Measurements from ENCODE around the gene MLLT6. TPM values are rescaled to one million over a fixed set of nuclear protein-coding genes. Genes with fewer than 3 reads are reported as not detected.

MLLT6 gene
- total RNA-seq, 4 donors from 2014 or later = 46.1 to 85.0 (median 54.0) TPM

DNA sequence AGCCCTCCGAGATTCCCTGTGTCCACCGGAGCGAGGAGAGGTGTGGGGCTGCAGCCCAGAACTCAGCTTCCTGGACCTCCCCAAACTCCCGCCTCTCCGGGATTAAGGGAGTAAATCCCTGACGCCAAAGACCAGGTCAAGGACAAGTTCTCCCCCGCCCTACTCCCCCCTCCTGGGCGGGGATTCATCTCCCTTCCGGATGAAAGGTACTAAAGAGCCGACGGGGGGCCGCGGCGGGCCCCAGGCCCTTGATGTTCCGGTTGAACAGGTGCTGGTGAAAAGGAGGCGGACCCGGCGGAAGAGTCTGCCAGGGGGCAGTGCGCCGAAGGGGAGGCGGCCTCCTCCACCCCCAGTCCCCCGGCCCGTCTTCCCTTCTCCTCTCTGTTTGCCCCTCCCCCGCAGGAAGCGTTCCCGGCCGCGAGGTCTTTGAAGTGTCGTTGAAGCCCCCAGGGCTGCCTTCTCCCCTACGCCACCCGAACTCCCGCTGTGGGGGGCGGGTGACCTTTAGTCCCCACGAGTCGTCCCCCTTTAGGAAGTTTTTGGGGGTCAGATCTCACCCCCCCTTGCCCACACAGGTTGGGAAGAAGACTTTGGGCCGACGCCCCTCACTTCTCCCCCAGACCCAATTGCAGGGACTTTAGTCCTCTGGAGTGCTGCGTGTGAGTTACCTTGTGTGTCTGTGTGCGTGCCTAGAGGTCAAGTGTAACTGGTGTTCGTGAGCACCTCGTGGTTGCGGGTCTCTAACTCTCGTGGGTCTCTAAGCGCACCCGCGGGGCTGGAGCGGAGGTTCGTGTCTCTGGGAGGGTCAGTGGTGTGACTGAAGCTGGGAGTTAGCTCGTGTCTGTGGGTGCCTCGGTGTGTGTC is 1.1 kb upstream of the MLLT6 start:
- intact Hi-C loops (cut with DNase I; ENCODE audit: low total_unique reads) = no loop called here
- H3K4me3 ChIP-seq (ENCODE audit: low read depth, poor library complexity, severe bottlenecking) = peak overlapping the region; percentile 88
- TF ChIP-seq, protein P1, sequence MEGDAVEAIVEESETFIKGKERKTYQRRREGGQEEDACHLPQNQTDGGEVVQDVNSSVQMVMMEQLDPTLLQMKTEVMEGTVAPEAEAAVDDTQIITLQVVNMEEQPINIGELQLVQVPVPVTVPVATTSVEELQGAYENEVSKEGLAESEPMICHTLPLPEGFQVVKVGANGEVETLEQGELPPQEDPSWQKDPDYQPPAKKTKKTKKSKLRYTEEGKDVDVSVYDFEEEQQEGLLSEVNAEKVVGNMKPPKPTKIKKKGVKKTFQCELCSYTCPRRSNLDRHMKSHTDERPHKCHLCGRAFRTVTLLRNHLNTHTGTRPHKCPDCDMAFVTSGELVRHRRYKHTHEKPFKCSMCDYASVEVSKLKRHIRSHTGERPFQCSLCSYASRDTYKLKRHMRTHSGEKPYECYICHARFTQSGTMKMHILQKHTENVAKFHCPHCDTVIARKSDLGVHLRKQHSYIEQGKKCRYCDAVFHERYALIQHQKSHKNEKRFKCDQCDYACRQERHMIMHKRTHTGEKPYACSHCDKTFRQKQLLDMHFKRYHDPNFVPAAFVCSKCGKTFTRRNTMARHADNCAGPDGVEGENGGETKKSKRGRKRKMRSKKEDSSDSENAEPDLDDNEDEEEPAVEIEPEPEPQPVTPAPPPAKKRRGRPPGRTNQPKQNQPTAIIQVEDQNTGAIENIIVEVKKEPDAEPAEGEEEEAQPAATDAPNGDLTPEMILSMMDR (IDR thresholded peaks at IDR 0.05) = peak in 1 of 3 donors; percentile 54
- no peak for TF ChIP-seq POLR2A (IDR thresholded peaks at IDR 0.05)
- WGBS, 2 donors = 1% methylated on average over 39 to 50 of the region's 50 CpGs
- DNase-seq (ENCODE audit: low spot score in 2 of 2) = peak; percentile 71 to 95

DNA sequence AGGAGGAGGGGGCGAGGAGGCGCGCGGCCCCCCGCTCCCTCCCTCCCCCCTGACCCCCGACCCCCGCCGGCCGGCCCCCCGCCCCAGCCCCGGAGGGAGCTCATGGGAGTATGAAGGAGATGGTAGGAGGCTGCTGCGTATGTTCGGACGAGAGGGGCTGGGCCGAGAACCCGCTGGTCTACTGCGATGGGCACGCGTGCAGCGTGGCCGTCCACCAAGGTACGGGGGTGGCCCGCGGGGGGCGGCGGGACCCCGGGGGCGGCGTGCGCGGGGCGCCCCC is 390 bp downstream of the MLLT6 start:
- no peak for DNase-seq (ENCODE audit: low spot score in 2 of 2)
- TF ChIP-seq, protein P1 (IDR thresholded peaks at IDR 0.05) = no peak
- no peak for TF ChIP-seq POLR2A (IDR thresholded peaks at IDR 0.05)
- H3K4me3 ChIP-seq (ENCODE audit: low read depth, poor library complexity, severe bottlenecking) = peak overlapping the region; percentile 73
- intact Hi-C loops (cut with DNase I; ENCODE audit: low total_unique reads) = no loop called here
- WGBS, 2 donors = 0% methylated on average over 6 to 11 of the region's 32 CpGs

DNA sequence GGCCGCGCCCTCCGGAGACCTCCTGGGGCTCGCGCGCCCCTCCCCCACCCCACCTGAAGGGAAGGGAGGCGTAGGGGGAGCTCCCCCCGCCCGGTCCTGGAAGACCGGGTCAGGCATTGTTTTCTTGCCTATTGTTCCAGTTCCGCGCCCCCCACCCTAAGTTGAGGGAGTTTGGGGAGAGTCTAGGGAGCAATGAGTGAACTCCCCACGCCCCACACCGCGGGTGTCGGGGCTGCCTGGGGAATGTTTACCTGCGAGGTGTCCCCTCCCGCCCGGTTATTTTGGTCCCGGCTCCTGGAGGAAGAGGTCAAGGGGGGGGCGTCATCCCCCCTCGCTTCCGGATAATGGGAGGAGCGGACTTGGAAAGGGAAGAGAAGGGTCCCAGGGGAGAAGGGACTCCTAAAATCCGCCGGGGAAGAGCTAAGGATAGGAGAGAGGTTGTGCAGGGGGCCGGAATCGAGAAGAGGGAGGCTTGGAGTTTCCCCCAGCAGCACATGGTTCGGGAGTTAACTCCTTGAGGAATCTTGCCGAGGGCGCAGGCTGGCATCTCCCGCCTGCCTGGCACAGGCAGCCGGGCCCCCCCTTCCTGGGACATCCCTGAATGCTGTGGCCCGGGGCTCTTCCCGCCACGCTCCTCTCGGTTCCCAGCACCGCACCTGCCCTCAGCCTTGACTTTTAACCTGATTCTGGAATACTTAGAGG is 881 bp downstream of the MLLT6 start:
- H3K4me3 ChIP-seq (ENCODE audit: low read depth, poor library complexity, severe bottlenecking) = peak overlapping the region; percentile 73
- peak in 1 of 2 donors; percentile 93 for DNase-seq (ENCODE audit: low spot score in 2 of 2)
- intact Hi-C loops (cut with DNase I; ENCODE audit: low total_unique reads) = no loop called here
- no peak for TF ChIP-seq POLR2A (IDR thresholded peaks at IDR 0.05)
- TF ChIP-seq, protein P1 (IDR thresholded peaks at IDR 0.05) = no peak
- 0 to 1% methylated on average over 29 to 33 of the region's 38 CpGs for WGBS, 2 donors

DNA sequence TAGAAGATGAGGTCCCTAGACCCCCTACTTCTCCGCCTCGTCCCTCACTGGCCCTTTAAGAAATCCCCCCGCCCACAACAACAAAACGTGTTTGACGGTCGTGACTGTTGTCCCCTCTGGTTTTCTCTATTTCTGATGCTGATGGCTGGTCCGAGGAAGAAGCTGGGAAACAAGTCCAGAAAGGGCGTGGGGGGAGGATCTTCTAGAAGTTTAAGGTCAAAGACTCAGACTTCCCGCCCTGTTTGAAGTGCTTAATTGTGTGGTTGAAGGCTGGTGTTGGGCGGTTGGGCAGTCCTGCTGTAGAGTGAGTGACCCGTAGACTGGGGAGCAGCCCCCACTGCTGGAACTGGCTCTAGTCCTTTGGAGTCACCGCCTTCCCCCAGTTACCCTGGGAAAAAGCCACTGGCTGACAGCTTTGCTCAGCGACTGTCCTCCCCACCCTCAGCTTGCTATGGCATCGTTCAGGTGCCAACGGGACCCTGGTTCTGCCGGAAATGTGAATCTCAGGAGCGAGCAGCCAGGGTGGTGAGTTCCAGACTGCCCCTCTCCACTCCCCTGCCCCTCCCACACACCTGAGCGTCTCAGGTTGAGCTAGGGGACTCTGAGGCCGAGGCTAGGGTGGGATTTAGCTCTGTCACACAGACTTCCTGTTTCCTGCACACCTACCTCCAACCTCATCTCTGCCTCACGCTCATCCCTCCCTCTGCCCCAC is 1.6 kb downstream of the MLLT6 start:
- DNase-seq (ENCODE audit: low spot score in 2 of 2) = no peak
- intact Hi-C loops (cut with DNase I; ENCODE audit: low total_unique reads) = no loop called here
- TF ChIP-seq POLR2A (IDR thresholded peaks at IDR 0.05) = no peak
- TF ChIP-seq, protein P1 (IDR thresholded peaks at IDR 0.05) = no peak
- peak overlapping the region; percentile 73 for H3K4me3 ChIP-seq (ENCODE audit: low read depth, poor library complexity, severe bottlenecking)
- 8 to 11% methylated on average over 20 of the region's 20 CpGs for WGBS, 2 donors

DNA sequence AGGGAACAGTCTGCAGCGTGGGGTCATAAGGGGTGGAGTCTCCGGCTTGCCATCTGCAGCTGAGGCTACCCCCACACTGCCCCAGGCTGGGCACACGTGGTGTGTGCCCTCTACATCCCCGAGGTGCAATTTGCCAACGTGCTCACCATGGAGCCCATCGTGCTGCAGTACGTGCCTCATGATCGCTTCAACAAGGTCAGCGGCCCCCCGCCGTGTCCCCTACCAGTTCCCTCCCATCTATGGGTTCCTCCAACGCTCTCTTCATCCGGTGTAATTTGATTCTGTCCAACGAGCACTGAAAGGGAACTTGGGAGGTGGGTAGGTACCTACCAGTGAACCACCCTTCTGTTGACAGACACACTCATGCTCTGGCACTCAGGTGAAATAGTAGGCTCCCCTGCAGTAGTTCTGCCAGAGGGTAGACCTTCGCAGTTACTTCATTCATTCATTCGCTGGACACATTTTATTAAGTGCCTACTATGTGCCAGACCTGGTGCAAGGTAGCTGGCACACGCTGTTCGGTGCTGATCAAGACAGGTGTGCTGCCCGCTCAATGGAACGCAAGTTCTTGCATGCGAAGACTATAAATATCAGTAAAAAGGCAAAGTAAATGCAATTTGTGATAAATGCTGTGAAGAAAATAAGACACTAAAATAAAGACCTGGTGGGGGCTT is 2.7 kb downstream of the MLLT6 start:
- TF ChIP-seq POLR2A (IDR thresholded peaks at IDR 0.05) = no peak
- TF ChIP-seq, protein P1 (IDR thresholded peaks at IDR 0.05) = no peak
- no peak overlapping the region for H3K4me3 ChIP-seq (ENCODE audit: low read depth, poor library complexity, severe bottlenecking)

More for the DNA sequence above, 2.7 kb downstream of the MLLT6 start:
- 77 to 79% methylated on average over 20 to 21 of the region's 21 CpGs for WGBS, 2 donors
- intact Hi-C loops (cut with DNase I; ENCODE audit: low total_unique reads) = no loop called here
- DNase-seq (ENCODE audit: low spot score in 2 of 2) = no peak

Data from lower leg skin (tissue), 4 donors.